ENCODE measurements around the gene ATRIP. TPM values are rescaled to one million over a fixed set of nuclear protein-coding genes. Genes with fewer than 3 reads are reported as not detected.
A peak's percentile ranks its signal among the peaks of the same experiment; 100 is the strongest.

ATRIP gene
- total and polyA plus RNA-seq, 2 experiments from 2014 or later, result 4.3 to 4.5 TPM

DNA sequence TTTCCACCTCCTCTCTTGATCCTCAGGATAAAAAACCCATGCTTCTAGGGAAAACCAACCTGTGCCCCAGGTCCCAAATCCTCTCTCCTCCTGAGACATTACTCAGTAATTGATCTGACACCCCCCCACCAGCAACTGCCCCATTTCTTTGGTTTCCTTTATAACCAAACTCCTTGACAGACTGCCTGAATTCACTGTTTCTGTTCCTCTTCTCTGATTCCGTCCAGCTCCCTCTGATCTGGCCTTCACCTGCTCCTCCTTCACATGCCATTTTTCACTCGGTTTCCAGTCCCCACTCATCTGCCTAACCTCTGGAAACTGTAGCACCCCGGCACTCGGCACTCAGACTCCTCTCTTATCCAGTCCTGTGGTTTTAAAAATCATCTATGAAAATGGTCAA lies 8.7 kb upstream of the ATRIP start:
- no peak overlapping the region for H3K4me2 ChIP-seq
- 91% methylated on average over 4 of the region's 4 CpGs for WGBS (ENCODE audit: low lambda C conversion rate, missing lambda C conversion rate)
- no peaks in the 10 kb centered on the region for H3K9me3 ChIP-seq (ENCODE audit: low read depth)
- TF ChIP-seq, protein P1, sequence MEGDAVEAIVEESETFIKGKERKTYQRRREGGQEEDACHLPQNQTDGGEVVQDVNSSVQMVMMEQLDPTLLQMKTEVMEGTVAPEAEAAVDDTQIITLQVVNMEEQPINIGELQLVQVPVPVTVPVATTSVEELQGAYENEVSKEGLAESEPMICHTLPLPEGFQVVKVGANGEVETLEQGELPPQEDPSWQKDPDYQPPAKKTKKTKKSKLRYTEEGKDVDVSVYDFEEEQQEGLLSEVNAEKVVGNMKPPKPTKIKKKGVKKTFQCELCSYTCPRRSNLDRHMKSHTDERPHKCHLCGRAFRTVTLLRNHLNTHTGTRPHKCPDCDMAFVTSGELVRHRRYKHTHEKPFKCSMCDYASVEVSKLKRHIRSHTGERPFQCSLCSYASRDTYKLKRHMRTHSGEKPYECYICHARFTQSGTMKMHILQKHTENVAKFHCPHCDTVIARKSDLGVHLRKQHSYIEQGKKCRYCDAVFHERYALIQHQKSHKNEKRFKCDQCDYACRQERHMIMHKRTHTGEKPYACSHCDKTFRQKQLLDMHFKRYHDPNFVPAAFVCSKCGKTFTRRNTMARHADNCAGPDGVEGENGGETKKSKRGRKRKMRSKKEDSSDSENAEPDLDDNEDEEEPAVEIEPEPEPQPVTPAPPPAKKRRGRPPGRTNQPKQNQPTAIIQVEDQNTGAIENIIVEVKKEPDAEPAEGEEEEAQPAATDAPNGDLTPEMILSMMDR (IDR thresholded peaks at IDR 0.05; ENCODE audit: poor library complexity), result no peak
- no peak for TF ChIP-seq EZH2phosphoT487 (IDR thresholded peaks at IDR 0.05; ENCODE audit: low read depth, severe bottlenecking, unreplicated experiment)
- TF ChIP-seq EZH2 (IDR thresholded peaks at IDR 0.05; ENCODE audit: borderline replicate concordance), result no peak
- H3K4me3 ChIP-seq, result no peak overlapping the region
- no peaks in the 10 kb centered on the region for H3K36me3 ChIP-seq (replicated peaks; ENCODE audit: insufficient read depth, low read depth)
- no peak overlapping the region for H2AFZ ChIP-seq
- no peaks in the 10 kb centered on the region for H3K9me2 ChIP-seq (replicated peaks; ENCODE audit: insufficient read depth)
- H3K27ac ChIP-seq, result no peak overlapping the region
- H3K4me1 ChIP-seq (ENCODE audit: insufficient read depth), result peaks cover 33% of the 10 kb centered on the region
- H3K79me2 ChIP-seq, result peaks cover 46% of the 10 kb centered on the region
- no peak for DNase-seq (ENCODE audit: low spot score)
- H4K20me1 ChIP-seq (ENCODE audit: insufficient read depth, poor library complexity, severe bottlenecking), result peaks cover 10% of the 10 kb centered on the region
- no peaks in the 10 kb centered on the region for H3K27me3 ChIP-seq

DNA sequence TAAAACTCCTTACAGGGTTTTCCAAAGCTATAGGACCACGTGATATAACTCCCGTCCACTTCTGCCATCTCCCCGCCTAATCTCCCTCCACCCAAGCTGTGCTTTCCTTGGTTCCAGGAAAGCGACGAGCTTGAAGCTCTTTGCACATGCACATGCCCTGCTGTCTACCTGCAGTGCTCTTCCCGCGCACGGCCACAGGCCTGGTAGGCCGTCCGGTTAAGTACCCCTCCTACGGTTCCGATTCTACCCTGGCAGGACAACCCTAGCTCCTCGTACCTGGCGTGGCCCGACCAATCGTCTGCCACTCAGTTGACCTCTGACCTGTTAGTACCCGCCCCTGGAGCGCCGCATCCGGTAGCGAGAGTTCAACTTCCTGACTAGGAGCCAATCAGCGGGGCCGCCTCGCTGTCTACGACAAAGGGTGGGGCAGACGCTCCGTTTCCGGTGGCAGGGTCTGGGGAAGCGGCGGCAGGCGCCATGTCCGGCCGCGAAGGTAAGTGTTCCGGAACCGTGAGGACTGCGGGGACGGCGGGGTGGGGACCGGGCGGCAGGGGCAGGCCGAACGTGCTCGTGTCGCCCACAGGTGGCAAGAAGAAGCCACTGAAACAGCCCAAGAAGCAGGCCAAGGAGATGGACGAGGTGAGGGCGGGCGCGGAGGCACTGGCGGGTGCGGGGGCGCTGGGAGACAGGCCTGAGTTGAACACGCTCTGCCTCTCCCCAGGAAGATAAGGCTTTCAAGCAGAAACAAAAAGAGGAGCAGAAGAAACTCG lies 6.5 kb upstream of the ATRIP start, which contains the start of the genes CCDC51 and TMA7:
Gene CCDC51, minus strand, starts transcription at position 300 of the 770 bp plus-strand sequence. CDS start 4,991 bp downstream, outside the sequence.
Gene TMA7, plus strand, starts transcription at position 438 of the 770 bp plus-strand sequence. Its CDS starts 40 bp downstream, at position 478.
- no peaks in the 10 kb centered on the region for H3K9me3 ChIP-seq (ENCODE audit: low read depth)
- peak within 1 kb of the TSS; percentile 85 for H3K4me2 ChIP-seq
- H3K79me2 ChIP-seq, result peaks cover 49% of the 10 kb centered on the region
- H3K9me2 ChIP-seq (replicated peaks; ENCODE audit: insufficient read depth), result no peaks in the 10 kb centered on the region
- peaks cover 10% of the 10 kb centered on the region for H4K20me1 ChIP-seq (ENCODE audit: insufficient read depth, poor library complexity, severe bottlenecking)
- H3K4me1 ChIP-seq (ENCODE audit: insufficient read depth), result peaks cover 14% of the 10 kb centered on the region
- TF ChIP-seq EZH2 (IDR thresholded peaks at IDR 0.05; ENCODE audit: borderline replicate concordance), result no peak
- TF ChIP-seq, protein P1 (IDR thresholded peaks at IDR 0.05; ENCODE audit: poor library complexity), result no peak
- TF ChIP-seq EZH2phosphoT487 (IDR thresholded peaks at IDR 0.05; ENCODE audit: low read depth, severe bottlenecking, unreplicated experiment), result no peak
- WGBS (ENCODE audit: low lambda C conversion rate, missing lambda C conversion rate), result under 1% methylated on average over 54 of the region's 54 CpGs
- H3K27ac ChIP-seq, result peak within 1 kb of the TSS; percentile 94
- no peaks in the 10 kb centered on the region for H3K27me3 ChIP-seq
- peak within 1 kb of the TSS; percentile 59 for H3K4me3 ChIP-seq
- H3K36me3 ChIP-seq (replicated peaks; ENCODE audit: insufficient read depth, low read depth), result no peaks in the 10 kb centered on the region
- DNase-seq (ENCODE audit: low spot score), result peak; percentile 99
- H2AFZ ChIP-seq, result peak within 1 kb of the TSS; percentile 34

DNA sequence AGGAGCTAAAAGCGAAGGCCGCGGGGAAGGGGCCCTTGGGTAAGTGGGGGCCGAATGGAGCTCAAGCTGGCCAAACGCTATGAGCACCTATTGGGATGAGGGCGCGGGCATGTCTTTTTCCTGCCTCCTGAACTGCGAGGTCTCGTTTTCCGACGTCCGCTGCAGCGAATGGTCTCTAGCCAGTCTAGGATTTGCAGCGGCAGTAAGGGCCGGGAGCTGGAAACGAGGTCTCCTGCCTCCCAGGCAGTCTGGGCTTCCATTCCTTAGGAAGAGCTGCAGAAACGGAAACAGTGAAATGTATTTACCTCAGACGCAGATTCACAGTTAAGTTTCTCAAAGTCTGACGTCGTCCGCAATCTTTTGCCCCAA lies 6.0 kb upstream of the ATRIP start:
- peak; percentile 32 for DNase-seq (ENCODE audit: low spot score)
- Histone ChIP-seq H3K4me1 (ENCODE audit: insufficient read depth) (peaks cover 12% of the 10 kb centered on the region), H4K20me1 (ENCODE audit: insufficient read depth, poor library complexity, severe bottlenecking) (peaks cover 10% of the 10 kb centered on the region), H3K36me3 (replicated peaks; ENCODE audit: insufficient read depth, low read depth) (no peaks in the 10 kb centered on the region), H3K79me2 (peaks cover 44% of the 10 kb centered on the region), H3K9me2 (replicated peaks; ENCODE audit: insufficient read depth) (no peaks in the 10 kb centered on the region), H3K9me3 (ENCODE audit: low read depth) (no peaks in the 10 kb centered on the region), H2AFZ (peak overlapping the region; percentile 34), H3K27ac (peak overlapping the region; percentile 94), H3K4me3 (peak overlapping the region; percentile 59), H3K27me3 (no peaks in the 10 kb centered on the region), H3K4me2 (peak overlapping the region; percentile 85)
- under 1% methylated on average over 21 of the region's 21 CpGs for WGBS (ENCODE audit: low lambda C conversion rate, missing lambda C conversion rate)
- TF ChIP-seq EZH2phosphoT487 (IDR thresholded peaks at IDR 0.05; ENCODE audit: low read depth, severe bottlenecking, unreplicated experiment), result no peak
- TF ChIP-seq, protein P1 (IDR thresholded peaks at IDR 0.05; ENCODE audit: poor library complexity), result no peak
- no peak for TF ChIP-seq EZH2 (IDR thresholded peaks at IDR 0.05; ENCODE audit: borderline replicate concordance)
